NCI-H2081 (cell line): ENCODE measurements around the gene ZSCAN18.

ENCODE experiments used
- DNase-seq, 2 experiments: peaks; one replicate each; lab custom pipeline; 2025; lab: John Stamatoyannopoulos, UW

ZSCAN18 gene

GRCh38 chr19:58086825-58087710 is 11.0 kb downstream of the ZSCAN18 start:
- no peak for DNase-seq

DNA sequence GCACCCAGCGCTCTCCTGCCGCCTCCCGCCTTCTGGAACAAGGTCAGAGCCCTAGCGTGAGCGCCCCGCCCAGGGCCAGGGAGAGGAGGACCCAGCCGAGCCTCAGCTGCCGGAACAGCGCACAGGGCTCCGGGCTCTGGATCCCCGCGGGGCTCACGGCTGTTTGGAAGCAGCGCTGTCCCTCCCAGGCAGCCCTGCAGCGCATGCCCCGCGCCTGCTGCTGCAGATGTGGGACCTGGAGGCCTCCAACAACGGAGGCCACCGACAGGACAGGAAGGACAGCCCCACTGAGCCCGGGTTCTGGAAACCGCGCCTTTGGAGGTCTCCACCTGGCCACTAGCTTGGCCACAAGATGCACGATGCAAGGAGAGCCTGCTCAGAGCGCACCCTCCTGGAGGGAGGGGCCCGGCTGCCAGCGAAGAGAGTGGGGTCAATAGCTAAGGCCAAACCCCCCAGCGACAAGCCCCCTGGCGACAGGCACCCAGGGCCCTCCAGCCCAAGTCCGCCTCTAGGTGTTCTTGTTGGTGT is 12.6 kb downstream of the ZSCAN18 start:
- no peak for DNase-seq

- no peak for DNase-seq
These were observed 13.3 kb downstream of the ZSCAN18 start for GRCh38 chr19:58084596-58085347.

DNA sequence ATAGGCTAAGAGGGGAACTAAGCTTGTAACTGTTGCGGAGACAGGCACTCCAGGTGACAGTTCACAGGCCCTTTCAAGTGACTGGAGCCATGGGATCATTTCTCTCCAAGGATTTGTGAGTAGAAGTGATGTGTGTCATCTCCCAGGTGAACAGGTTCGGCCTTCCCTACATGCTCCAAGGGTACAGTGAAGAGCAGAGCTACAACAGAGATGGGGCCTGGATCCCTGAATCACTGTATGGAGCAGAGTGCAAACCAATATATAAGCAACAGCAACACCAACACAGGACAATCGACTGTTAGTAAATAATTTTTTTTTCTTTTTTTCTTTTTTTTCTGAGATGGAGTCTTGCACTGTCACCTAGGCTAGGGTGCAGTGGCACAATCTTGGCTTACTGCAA is 15.0 kb downstream of the ZSCAN18 start:
- DNase-seq: no peak

GRCh38 chr19:58079792-58080191 is 18.2 kb downstream of the ZSCAN18 start:
- no peak for DNase-seq

GRCh38 chr19:58067240-58067912 is 30.7 kb downstream of the ZSCAN18 start:
- DNase-seq: no peak

DNA sequence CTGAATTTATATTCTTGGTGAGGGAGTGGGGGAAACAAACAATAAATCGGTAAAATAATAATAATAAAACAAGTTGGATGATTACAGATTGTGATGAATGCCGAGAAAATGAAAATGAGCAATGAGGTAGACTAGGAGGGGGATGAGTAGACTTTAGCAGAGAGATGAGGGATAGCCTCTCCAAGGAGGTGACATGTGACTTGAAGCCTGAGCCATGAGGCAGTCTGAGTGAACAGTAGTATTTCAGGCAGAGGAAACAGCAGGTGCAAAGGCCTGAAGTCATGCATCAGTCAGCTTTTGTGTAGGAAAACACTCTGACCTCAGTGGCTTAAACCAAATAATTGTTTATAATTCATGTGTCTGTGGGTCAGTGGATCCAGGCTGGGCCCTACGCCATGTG is 34.3 kb downstream of the ZSCAN18 start:
- no peak for DNase-seq

DNA sequence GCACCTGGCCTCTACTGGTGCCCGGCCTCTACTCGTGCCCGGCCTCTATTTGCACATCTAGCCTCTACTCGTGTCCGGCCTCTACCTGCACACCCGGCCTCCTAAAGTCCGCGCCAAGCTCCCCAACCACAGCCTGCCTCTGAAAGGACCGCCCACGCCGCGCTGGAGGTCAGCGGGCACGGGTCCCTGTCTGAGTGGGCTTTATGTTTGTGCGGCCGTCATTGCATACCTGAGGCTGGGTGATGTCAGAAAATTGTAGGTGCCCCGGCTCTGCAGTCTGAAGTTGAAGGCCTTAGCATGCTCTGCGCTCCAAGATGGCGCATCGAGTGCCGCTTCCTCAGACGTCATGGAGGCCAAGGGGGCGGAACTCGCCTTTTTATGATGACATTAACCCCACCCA is 37.8 kb downstream of the ZSCAN18 start:
- DNase-seq: no peak

DNA sequence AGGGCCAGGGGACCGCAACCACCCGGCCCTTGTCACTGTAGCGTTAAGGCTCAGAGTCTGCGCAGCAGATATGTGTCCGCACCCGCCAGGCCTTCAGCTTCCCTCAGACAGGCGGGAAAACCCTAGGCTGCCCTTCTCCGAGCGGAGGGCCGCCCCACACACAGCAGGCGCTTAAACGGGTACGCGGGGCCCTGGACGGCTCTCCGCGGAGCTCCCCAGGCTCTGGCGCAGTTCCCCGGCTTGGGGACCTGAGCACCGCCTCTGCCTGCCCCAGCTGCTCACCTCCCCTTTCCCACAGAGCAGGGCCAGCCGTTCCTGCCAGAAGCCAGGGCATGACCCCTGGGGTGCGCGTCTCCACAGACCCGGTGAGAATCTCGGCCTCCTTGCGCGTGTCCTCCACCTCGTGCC is 38.4 kb downstream of the ZSCAN18 start:
- no peak for DNase-seq

GRCh38 chr19:58059003-58059670 is 38.9 kb downstream of the ZSCAN18 start, which contains the start of gene ZNF135:
ZNF135 (plus strand) TSS chr19:58059282; CDS start chr19:58060003, 721 bp downstream.
- DNase-seq: peak; percentile 12 to 24

- DNase-seq: no peak
These were observed 39.6 kb downstream of the ZSCAN18 start for GRCh38 chr19:58058467-58058866.

DNA sequence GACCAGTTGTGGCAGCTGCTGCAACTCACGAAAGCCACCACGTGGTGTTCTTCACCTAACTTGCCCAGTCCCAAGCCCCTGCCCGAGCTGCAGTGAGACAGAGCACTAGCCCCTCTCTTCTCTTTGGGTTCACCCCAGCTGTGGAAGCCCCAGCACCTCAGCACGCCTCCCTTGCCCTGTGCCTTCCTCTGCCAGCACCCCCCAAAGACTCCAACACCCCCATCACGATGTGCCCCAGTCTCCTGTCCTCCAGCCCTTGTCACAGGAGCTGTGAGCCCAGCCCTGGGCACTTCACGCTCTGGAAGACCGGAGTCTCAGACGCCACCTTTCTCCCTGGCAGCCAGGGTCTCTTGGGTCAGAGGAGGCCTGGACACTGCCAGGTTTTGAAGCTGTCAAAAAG is 41.2 kb downstream of the ZSCAN18 start:
- no peak for DNase-seq

DNA sequence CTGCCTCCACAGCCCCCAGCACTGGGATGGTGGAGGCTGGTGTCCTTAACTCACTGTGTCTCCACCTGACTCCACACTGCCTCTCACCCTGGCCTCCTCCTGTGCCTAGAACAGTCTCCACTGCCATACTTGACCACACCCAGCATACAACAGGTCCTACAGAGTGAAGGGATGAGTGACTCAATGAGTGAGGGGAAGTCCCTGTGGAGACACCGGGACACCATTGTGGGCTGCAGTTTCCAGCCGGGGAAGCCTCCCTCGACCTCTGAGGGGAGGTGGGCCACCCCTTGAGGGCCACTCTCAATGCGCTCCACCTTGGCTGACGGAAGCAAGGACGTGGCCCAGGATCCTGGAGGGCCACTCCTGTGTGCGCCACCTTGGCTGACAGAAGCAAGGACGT is 41.8 kb downstream of the ZSCAN18 start:
- no peak for DNase-seq

GRCh38 chr19:58054901-58055874 is 42.8 kb downstream of the ZSCAN18 start:
- DNase-seq: no peak

DNA sequence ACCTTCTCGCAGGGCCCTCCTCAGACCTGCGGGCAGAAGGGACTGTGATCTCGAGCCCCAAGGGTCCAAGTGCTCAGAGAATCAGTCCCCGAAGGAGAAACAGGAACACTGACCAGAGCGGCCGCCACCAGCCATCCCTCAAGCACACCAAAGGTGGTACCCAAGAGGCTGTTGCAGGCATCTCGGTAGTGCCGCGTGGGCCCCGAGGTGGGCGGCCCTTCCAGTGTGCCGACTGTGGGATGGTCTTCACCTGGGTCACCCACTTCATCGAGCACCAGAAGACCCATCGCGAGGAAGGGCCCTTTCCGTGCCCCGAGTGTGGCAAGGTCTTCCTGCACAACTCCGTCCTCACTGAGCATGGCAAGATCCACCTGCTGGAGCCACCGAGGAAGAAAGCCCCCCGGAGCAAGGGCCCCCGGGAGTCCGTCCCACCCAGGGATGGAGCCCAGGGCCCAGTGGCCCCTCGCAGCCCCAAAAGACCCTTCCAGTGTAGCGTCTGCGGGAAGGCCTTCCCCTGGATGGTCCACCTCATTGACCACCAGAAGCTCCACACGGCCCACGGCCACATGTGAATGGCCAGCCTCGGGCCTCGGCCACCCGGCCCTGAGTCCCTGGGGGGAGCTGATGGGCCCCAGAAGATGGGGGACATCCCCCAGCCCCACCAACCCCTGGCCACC is 44.4 kb downstream of the ZSCAN18 start:
- DNase-seq: no peak

GRCh38 chr19:58052256-58052655 is 45.8 kb downstream of the ZSCAN18 start:
- no peak for DNase-seq

GRCh38 chr19:58047672-58048071 is 50.4 kb downstream of the ZSCAN18 start:
- DNase-seq: no peak

DNA sequence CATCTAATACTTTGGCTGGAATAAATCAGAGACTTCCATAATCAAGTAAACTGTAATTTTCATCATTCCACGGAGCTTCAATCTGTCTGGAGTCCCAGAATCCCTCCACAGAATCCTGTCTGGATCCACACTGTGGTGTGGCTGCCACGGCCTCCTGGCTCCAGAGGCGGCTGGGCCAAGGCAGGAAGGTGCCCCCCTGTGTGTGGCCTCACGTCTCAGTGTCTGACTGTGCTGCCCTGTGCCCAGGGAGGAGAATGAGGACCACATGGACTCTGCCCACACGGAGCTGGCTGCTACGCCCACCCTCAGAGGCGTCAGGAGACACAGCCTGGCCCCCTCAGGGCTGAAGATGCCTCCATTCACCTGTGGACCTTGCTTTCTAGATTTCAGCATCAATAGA is 51.2 kb downstream of the ZSCAN18 start:
- no peak for DNase-seq

DNA sequence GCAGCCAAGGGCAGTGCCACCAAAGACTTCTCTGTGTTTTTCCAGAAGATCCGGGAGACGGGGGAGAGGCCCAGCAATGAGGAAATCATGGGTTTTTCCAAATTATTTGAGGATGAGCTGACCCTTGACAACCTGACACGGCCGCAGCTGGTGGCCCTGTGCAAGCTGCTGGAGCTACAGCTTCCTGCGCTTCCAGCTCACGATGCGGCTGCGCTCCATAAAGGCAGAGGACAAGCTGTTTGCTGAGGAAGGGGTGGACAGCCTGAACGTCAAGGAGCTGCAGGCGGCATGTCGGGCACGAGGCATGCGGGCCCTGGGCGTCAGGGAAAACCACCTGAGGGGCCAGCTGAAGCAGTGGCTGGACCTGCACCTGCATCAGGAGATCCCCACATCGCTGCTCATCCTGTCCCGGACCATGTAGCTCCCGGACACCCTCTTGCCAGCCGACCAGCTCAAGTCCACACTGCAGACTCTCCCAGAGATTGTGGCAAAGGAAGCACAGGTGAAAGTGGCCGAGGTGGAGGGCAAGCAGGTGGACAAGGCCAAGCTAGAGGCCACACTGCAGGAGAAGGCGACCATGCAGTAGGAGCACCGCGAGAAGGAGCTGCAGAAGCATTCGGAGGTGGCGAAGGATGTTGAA is 52.5 kb downstream of the ZSCAN18 start:
- no peak for DNase-seq
